ENCODE data around the gene MMP25. TPM values are rescaled to one million over a fixed set of nuclear protein-coding genes. Genes with fewer than 3 reads are reported as not detected.

Gene MMP25
- total RNA-seq, 1 experiment from 2014 or later: 0.51 TPM

DNA sequence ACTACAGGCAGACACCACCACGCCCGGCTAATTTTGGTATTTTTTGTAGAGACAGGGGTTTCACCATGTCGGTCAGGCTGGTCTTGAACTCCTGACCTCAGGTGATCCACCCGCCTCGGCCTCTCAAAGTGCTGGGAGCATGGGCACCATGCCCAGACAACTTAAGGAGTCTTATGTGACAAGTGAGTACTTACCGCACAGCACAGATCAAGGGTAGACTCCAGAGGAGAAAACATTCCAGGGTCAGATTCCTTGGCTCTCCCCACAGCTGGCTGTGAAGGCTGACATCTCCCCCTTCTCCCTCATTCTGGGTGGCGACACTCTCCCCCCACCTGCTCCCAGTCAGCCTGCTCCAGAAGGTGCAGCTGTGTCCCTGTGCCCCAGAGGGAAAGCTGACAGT lies 42.1 kb downstream of the MMP25 start:
- TF ChIP-seq, protein P1, sequence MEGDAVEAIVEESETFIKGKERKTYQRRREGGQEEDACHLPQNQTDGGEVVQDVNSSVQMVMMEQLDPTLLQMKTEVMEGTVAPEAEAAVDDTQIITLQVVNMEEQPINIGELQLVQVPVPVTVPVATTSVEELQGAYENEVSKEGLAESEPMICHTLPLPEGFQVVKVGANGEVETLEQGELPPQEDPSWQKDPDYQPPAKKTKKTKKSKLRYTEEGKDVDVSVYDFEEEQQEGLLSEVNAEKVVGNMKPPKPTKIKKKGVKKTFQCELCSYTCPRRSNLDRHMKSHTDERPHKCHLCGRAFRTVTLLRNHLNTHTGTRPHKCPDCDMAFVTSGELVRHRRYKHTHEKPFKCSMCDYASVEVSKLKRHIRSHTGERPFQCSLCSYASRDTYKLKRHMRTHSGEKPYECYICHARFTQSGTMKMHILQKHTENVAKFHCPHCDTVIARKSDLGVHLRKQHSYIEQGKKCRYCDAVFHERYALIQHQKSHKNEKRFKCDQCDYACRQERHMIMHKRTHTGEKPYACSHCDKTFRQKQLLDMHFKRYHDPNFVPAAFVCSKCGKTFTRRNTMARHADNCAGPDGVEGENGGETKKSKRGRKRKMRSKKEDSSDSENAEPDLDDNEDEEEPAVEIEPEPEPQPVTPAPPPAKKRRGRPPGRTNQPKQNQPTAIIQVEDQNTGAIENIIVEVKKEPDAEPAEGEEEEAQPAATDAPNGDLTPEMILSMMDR (conservative IDR thresholded peaks at IDR 0.05; ENCODE audit: low read depth, low read length): no peak
- no peak for TF ChIP-seq EZH2phosphoT487 (IDR thresholded peaks at IDR 0.05; ENCODE audit: borderline replicate concordance, low read length)
- no peak for TF ChIP-seq EZH2 (IDR thresholded peaks at IDR 0.05; ENCODE audit: low read length, unreplicated experiment)
- DNase-seq (no peak), ATAC-seq (no peak)
- Histone ChIP-seq H3K9me2 (replicated peaks; ENCODE audit: low read length) (no peaks in the 10 kb centered on the region), H3K79me2 (ENCODE audit: low read length) (no peaks in the 10 kb centered on the region), H3K27ac (ENCODE audit: low read length) (no peak overlapping the region), H3K4me2 (ENCODE audit: low read length) (no peak overlapping the region), H3K36me3 (ENCODE audit: low read depth, low read length) (no peaks in the 10 kb centered on the region), H3K9me3 (ENCODE audit: low read length) (no peaks in the 10 kb centered on the region), H3K4me3 (ENCODE audit: low read length) (no peak overlapping the region), H2AFZ (ENCODE audit: low read length) (no peak overlapping the region), H3K9ac (ENCODE audit: low read length) (no peak overlapping the region), H3K27me3 (ENCODE audit: low read length) (no peaks in the 10 kb centered on the region), H3F3A (ENCODE audit: low read length, unreplicated experiment) (no peaks in the 10 kb centered on the region), H3K4me1 (ENCODE audit: insufficient read depth, low read length) (no peaks in the 10 kb centered on the region), H4K20me1 (ENCODE audit: low read length) (no peaks in the 10 kb centered on the region)
- POLR2A ChIA-PET (ENCODE audit: unreplicated experiment): no interaction called here
- BruUV-seq (replicated peaks): no TSS peak
- intact Hi-C loops (cut with micrococcal nuclease): no loop called here
- CTCF ChIA-PET: no interaction called here

DNA sequence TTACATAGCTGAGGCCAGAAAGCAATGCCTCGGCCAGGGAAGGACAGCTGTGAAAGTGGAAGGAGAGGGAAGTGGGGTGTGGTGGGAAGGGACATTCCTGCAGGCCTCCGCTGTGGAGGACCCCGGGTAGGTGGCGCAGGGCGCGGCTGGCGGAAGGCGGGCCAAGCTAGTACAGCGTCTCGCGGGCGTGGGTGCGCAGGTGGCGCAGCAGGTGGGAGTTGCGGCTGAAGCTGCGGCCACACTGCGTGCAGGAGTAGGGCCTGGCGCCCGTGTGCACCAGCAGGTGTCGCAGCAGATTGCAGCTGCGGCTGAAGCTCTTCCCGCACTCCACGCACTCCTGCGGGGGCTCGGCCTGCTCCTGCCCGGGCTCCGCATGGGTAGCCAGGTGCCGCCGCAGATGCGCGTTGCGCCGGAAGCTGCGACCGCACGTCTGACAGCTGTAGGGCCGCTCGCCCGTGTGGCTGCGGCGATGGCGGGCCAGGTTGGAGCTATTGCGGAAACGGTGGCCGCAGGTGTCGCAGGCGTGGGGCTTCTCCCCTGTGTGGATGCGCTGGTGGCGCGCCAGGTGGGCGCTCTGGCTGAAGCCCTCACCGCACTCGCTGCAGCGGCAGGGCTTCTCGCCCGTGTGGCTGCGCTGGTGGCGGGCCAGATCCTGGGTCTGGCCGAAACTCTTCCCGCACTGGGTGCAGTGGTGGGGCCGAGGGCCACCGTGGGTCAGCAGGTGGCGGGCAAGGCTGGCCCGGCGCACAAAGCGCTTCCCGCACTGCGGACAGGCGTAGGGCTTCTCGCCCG lies 42.8 kb downstream of the MMP25 start:
- Histone ChIP-seq H3K27me3 (ENCODE audit: low read length) (no peaks in the 10 kb centered on the region), H3K27ac (ENCODE audit: low read length) (no peak overlapping the region), H4K20me1 (ENCODE audit: low read length) (no peaks in the 10 kb centered on the region), H3K9me3 (ENCODE audit: low read length) (no peaks in the 10 kb centered on the region), H3K4me1 (ENCODE audit: insufficient read depth, low read length) (no peaks in the 10 kb centered on the region), H3K4me2 (ENCODE audit: low read length) (no peak overlapping the region), H3K9ac (ENCODE audit: low read length) (no peak overlapping the region), H2AFZ (ENCODE audit: low read length) (no peak overlapping the region), H3K79me2 (ENCODE audit: low read length) (no peaks in the 10 kb centered on the region), H3F3A (ENCODE audit: low read length, unreplicated experiment) (no peaks in the 10 kb centered on the region), H3K36me3 (ENCODE audit: low read depth, low read length) (no peaks in the 10 kb centered on the region), H3K4me3 (ENCODE audit: low read length) (no peak overlapping the region), H3K9me2 (replicated peaks; ENCODE audit: low read length) (no peaks in the 10 kb centered on the region)
- no TSS peak for BruUV-seq (replicated peaks)
- intact Hi-C loops (cut with micrococcal nuclease): no loop called here
- no peak for TF ChIP-seq EZH2phosphoT487 (IDR thresholded peaks at IDR 0.05; ENCODE audit: borderline replicate concordance, low read length)
- TF ChIP-seq, protein P1 (conservative IDR thresholded peaks at IDR 0.05; ENCODE audit: low read depth, low read length): no peak
- no peak for TF ChIP-seq EZH2 (IDR thresholded peaks at IDR 0.05; ENCODE audit: low read length, unreplicated experiment)
- no peak for DNase-seq
- no peak for ATAC-seq
- ChIA-PET POLR2A (ENCODE audit: unreplicated experiment) (no interaction called here), CTCF (no interaction called here)

All from PC-3 (cell line).